WTC11 (cell line): ENCODE results near the gene ST3GAL5.

Experiments
- KAT7 ChIP-seq: sonication (generic); formaldehyde crosslinking; IDR thresholded peaks from 2 replicates; pipeline ENCODE4 v1.8.1; 2023; ENCODE audit warnings: missing genetic modification reagents, mild to moderate bottlenecking, borderline replicate concordance
- NR3C1 ChIP-seq: sonication (generic); formaldehyde crosslinking; conservative IDR thresholded peaks from 2 replicates; pipeline ENCODE4 v1.8.1; 2023; ENCODE audit warnings: low read depth, mild to moderate bottlenecking, missing genetic modification reagents
- TCF7 ChIP-seq: sonication (generic); formaldehyde crosslinking; IDR thresholded peaks from 2 replicates; pipeline ENCODE4 v1.8.0; 2022; ENCODE audit warnings: mild to moderate bottlenecking, low read depth, missing genetic modification reagents, moderate library complexity
- ZNF219 ChIP-seq: sonication (generic); formaldehyde crosslinking; IDR thresholded peaks from 2 replicates; pipeline ENCODE4 v1.8.0; 2023; ENCODE audit warnings: missing genetic modification reagents, mild to moderate bottlenecking, borderline replicate concordance
- TF ChIP-seq, protein P1 (sequence below): fragments of 200-600 bp; IDR thresholded peaks from 2 replicates; pipeline ENCODE4 v1.8.0; 2022; ENCODE audit warnings: antibody characterized with exemption
- TF ChIP-seq, protein P2 (sequence below): sonication (generic); formaldehyde crosslinking; IDR thresholded peaks from 2 replicates; pipeline ENCODE4 v1.8.1; 2023; ENCODE audit warnings: mild to moderate bottlenecking, missing genetic modification reagents, moderate library complexity
- TF ChIP-seq, protein P3 (sequence below): sonication (generic); formaldehyde crosslinking; IDR thresholded peaks from 2 replicates; pipeline ENCODE4 v1.8.1; 2023; ENCODE audit warnings: mild to moderate bottlenecking, moderate library complexity, missing genetic modification reagents
- TF ChIP-seq, protein P4 (sequence below): sonication (generic); formaldehyde crosslinking; IDR thresholded peaks from 2 replicates; pipeline ENCODE4 v1.8.1; 2022; ENCODE audit warnings: mild to moderate bottlenecking, moderate library complexity, missing genetic modification reagents
- TF ChIP-seq, protein P5 (sequence below): sonication (generic); formaldehyde crosslinking; IDR thresholded peaks from 2 replicates; pipeline ENCODE4 v1.8.1; 2022; ENCODE audit warnings: low read depth, missing genetic modification reagents, borderline replicate concordance
- TF ChIP-seq, protein P6 (sequence below): sonication (generic); formaldehyde crosslinking; IDR thresholded peaks from 2 replicates; pipeline ENCODE4 v1.8.0; 2022; ENCODE audit warnings: mild to moderate bottlenecking, missing genetic modification reagents

DNA sequence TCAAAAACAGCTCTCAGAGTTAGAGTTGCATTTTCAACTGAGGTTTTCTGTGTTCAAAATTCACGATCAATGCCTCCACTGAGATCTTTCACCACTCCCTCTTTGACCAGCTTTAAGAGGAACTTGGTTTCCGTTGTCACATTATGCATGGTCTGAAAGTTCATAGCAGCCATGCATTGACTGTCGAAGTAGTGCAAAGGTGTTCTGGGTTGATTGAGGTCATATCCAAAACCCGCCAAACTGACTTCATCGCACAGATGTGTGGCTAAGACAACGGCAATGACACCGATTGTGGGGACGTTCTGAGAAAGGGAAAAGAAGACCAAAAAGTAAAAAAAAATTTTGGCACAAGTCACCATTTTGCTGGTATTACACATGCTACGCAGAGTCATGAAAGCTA lies 48.7 kb downstream of the ST3GAL5 start:
- TF ChIP-seq NR3C1 (CRISPR knock-in tag) (no peak), KAT7 (no peak), TCF7 (no peak), ZNF219 (no peak)
- TF ChIP-seq, protein P1, sequence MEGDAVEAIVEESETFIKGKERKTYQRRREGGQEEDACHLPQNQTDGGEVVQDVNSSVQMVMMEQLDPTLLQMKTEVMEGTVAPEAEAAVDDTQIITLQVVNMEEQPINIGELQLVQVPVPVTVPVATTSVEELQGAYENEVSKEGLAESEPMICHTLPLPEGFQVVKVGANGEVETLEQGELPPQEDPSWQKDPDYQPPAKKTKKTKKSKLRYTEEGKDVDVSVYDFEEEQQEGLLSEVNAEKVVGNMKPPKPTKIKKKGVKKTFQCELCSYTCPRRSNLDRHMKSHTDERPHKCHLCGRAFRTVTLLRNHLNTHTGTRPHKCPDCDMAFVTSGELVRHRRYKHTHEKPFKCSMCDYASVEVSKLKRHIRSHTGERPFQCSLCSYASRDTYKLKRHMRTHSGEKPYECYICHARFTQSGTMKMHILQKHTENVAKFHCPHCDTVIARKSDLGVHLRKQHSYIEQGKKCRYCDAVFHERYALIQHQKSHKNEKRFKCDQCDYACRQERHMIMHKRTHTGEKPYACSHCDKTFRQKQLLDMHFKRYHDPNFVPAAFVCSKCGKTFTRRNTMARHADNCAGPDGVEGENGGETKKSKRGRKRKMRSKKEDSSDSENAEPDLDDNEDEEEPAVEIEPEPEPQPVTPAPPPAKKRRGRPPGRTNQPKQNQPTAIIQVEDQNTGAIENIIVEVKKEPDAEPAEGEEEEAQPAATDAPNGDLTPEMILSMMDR = no peak
- TF ChIP-seq, protein P2, sequence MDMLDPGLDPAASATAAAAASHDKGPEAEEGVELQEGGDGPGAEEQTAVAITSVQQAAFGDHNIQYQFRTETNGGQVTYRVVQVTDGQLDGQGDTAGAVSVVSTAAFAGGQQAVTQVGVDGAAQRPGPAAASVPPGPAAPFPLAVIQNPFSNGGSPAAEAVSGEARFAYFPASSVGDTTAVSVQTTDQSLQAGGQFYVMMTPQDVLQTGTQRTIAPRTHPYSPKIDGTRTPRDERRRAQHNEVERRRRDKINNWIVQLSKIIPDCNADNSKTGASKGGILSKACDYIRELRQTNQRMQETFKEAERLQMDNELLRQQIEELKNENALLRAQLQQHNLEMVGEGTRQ (CRISPR knock-in tag) = no peak
- TF ChIP-seq, protein P3, sequence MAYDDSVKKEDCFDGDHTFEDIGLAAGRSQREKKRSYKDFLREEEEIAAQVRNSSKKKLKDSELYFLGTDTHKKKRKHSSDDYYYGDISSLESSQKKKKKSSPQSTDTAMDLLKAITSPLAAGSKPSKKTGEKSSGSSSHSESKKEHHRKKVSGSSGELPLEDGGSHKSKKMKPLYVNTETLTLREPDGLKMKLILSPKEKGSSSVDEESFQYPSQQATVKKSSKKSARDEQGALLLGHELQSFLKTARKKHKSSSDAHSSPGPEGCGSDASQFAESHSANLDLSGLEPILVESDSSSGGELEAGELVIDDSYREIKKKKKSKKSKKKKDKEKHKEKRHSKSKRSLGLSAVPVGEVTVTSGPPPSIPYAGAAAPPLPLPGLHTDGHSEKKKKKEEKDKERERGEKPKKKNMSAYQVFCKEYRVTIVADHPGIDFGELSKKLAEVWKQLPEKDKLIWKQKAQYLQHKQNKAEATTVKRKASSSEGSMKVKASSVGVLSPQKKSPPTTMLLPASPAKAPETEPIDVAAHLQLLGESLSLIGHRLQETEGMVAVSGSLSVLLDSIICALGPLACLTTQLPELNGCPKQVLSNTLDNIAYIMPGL = no peak
- TF ChIP-seq, protein P4, sequence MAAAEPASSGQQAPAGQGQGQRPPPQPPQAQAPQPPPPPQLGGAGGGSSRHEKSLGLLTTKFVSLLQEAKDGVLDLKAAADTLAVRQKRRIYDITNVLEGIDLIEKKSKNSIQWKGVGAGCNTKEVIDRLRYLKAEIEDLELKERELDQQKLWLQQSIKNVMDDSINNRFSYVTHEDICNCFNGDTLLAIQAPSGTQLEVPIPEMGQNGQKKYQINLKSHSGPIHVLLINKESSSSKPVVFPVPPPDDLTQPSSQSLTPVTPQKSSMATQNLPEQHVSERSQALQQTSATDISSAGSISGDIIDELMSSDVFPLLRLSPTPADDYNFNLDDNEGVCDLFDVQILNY = no peak
- TF ChIP-seq, protein P5, sequence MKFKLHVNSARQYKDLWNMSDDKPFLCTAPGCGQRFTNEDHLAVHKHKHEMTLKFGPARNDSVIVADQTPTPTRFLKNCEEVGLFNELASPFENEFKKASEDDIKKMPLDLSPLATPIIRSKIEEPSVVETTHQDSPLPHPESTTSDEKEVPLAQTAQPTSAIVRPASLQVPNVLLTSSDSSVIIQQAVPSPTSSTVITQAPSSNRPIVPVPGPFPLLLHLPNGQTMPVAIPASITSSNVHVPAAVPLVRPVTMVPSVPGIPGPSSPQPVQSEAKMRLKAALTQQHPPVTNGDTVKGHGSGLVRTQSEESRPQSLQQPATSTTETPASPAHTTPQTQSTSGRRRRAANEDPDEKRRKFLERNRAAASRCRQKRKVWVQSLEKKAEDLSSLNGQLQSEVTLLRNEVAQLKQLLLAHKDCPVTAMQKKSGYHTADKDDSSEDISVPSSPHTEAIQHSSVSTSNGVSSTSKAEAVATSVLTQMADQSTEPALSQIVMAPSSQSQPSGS (CRISPR knock-in tag) = no peak
- TF ChIP-seq, protein P6, sequence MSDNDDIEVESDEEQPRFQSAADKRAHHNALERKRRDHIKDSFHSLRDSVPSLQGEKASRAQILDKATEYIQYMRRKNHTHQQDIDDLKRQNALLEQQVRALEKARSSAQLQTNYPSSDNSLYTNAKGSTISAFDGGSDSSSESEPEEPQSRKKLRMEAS (CRISPR knock-in tag) = no peak
